GM12878 (cell line): Measurements from ENCODE around the gene TDP2. TPM values are rescaled to one million over a fixed set of nuclear protein-coding genes. Genes with fewer than 3 reads are reported as not detected.

Source experiments
- ATAC-seq: fragments of 200-7000 bp; cut with Tn5 transposase; 3 replicates; pipeline ENCODE4 v1.9.1; 2020; ENCODE audit warnings: mild to moderate bottlenecking, moderate library complexity
- BruUV-seq: library from RNA; stranded (reverse); fragments of 400-500 nt; replicated peaks from 2 replicates; lab custom pipeline; 2021; lab: Mats Ljungman, UMichigan
- CTCF ChIA-PET: fragments of 300-600 bp; sonication (Branson Sonifier 250); formaldehyde crosslinking; extraction: SDS; loops from one replicate; lab custom pipeline; 2021; ENCODE audit warnings: inconsistent platforms; lab: Yijun Ruan, JAX
- POLR2A ChIA-PET: fragments of 350-600 bp; formaldehyde crosslinking; extraction: SDS; loops from one replicate; lab custom pipeline; 2021; ENCODE audit warnings: inconsistent platforms; lab: Charles Lee
- RAD21 ChIA-PET: fragments of 300-600 bp; sonication (Branson Sonifier 250); formaldehyde crosslinking; loops from one replicate; lab custom pipeline; 2023; ENCODE audit warnings: antibody characterized with exemption; ENCODE audit not compliant: unreplicated experiment; lab: Charles Lee
- SMC1A ChIA-PET: fragments of 300-600 bp; sonication (Branson Sonifier 250); formaldehyde crosslinking; loops from one replicate; lab custom pipeline; 2023; ENCODE audit not compliant: unreplicated experiment, uncharacterized antibody; lab: Charles Lee
- DNase-seq: peaks from one replicate; pipeline ENCODE4 v3.0.0-alpha.2; 2011; ENCODE audit warnings: low read depth, low spot score
- FAIRE-seq: peaks from 3 replicates; lab custom pipeline; 2011; peaks lifted over from hg19 to GRCh38; lab: Jason Lieb, UNC
- H2AFZ ChIP-seq: 2 replicates; pipeline ENCODE4 v1.6.0; 2011; ENCODE audit warnings: low read depth, low read length, control low read depth; ENCODE audit not compliant: control insufficient read depth
- H3K27ac ChIP-seq: 2 replicates; pipeline ENCODE4 v1.5.1; 2011; ENCODE audit warnings: control low read depth; ENCODE audit not compliant: control insufficient read depth, insufficient read depth
- H3K27me3 ChIP-seq, 2 experiments: replicated peaks in 1 of 2; 2 replicates each; pipeline versions ENCODE4 v1.6.0 to v1.6.1; 2011; ENCODE audit warnings: low read length in 1 of 2; ENCODE audit not compliant: control insufficient read depth in 2 of 2, insufficient read depth in 2 of 2
- H3K36me3 ChIP-seq, 2 experiments: 2 replicates each; pipeline ENCODE4 v1.5.1; 2011; ENCODE audit warnings: low read length in 1 of 2; ENCODE audit not compliant: control insufficient read depth in 2 of 2, insufficient read depth in 2 of 2
- H3K4me1 ChIP-seq: 2 replicates; pipeline ENCODE4 v1.6.1; 2011; ENCODE audit warnings: mild to moderate bottlenecking, low read length, moderate library complexity, mixed read lengths; ENCODE audit not compliant: control insufficient read depth, insufficient read depth
- H3K4me2 ChIP-seq: 2 replicates; pipeline ENCODE4 v1.6.0; 2011; ENCODE audit warnings: control low read depth; ENCODE audit not compliant: control insufficient read depth, insufficient read depth
- H3K4me3 ChIP-seq: fragments of 200-600 bp; sonication (generic); 2 replicates; pipeline ENCODE4 v1.5.1; 2016
- H3K79me2 ChIP-seq: 2 replicates; pipeline ENCODE4 v1.6.0; 2011; ENCODE audit warnings: low read length; ENCODE audit not compliant: control insufficient read depth, insufficient read depth
- H3K9ac ChIP-seq: 2 replicates; pipeline ENCODE4 v1.8.0; 2011; ENCODE audit warnings: low read length, control low read depth, mixed read lengths; ENCODE audit not compliant: control insufficient read depth, insufficient read depth
- H3K9me3 ChIP-seq: replicated peaks from 3 replicates; pipeline ENCODE4 v1.5.1; 2011; ENCODE audit warnings: mild to moderate bottlenecking, low read length; ENCODE audit not compliant: control insufficient read depth, insufficient read depth
- H4K20me1 ChIP-seq: 2 replicates; pipeline ENCODE4 v1.6.0; 2011; ENCODE audit not compliant: control insufficient read depth, insufficient read depth
- RAD21 ChIP-seq: IDR thresholded peaks from 2 replicates; pipeline ENCODE4 v1.6.1; 2011; ENCODE audit warnings: mild to moderate bottlenecking, low read depth, low read length, moderate library complexity; ENCODE audit not compliant: insufficient read depth
- RB1 ChIP-seq: fragments of 450-650 bp; formaldehyde crosslinking; IDR thresholded peaks from 2 replicates; pipeline ENCODE4 v1.6.1; 2017; ENCODE audit warnings: mild to moderate bottlenecking, borderline replicate concordance
- SIN3A ChIP-seq: IDR thresholded peaks from 2 replicates; pipeline ENCODE4 v1.6.1; 2012; ENCODE audit warnings: low read depth, low read length, improper control_type of control experiment
- SMARCA5 ChIP-seq: fragments of 450-650 bp; IDR thresholded peaks from 2 replicates; pipeline ENCODE4 v1.6.1; 2017; ENCODE audit warnings: mild to moderate bottlenecking
- SREBF1 ChIP-seq: IDR thresholded peaks from 2 replicates; pipeline ENCODE4 v1.6.1; 2012; ENCODE audit warnings: mild to moderate bottlenecking, low read length
- ZBTB11 ChIP-seq: fragments of 450-650 bp; formaldehyde crosslinking; IDR thresholded peaks from 2 replicates; pipeline ENCODE4 v1.5.0; 2022; ENCODE audit warnings: mild to moderate bottlenecking, missing genetic modification characterization
- in situ Hi-C: fragments of 300-500 bp; cut with MboI; formaldehyde crosslinking; loops from 9 replicates; pipeline ENCODE4 v1.14.3; 2018; ENCODE audit warnings: mixed read lengths
- intact Hi-C: fragments of 100-400 bp; cut with micrococcal nuclease; formaldehyde crosslinking; loops from one replicate; pipeline ENCODE4 v1.14.2; 2022; ENCODE audit not compliant: unreplicated experiment
- polyA plus RNA-seq, 11 experiments: library from polyadenylated mRNA; depleted of rRNA in 4 of 11; unstranded in 6 of 11; stranded (reverse) in 5 of 11; fragments of >200 nt; fragmentation: Nextera tagmentation in 4 of 11; fragmentation: Illumina TruSeq in 1 of 11; extraction: Ambion mirVana in 4 of 11; extraction: Trizol in 1 of 11; gene quantifications; 1 replicate in 1 of 11; 2 replicates in 10 of 11; pipeline versions ENCODE4 v1.2.1 to v1.2.3, GENCODE V29; 2011 to 2016; ENCODE audit warnings: inconsistent platforms in 2 of 11, missing spikeins in 2 of 11, low read depth in 1 of 11
- total RNA-seq, 4 experiments: library from RNA; depleted of rRNA in 3 of 4; stranded (reverse); fragments of >200 nt in 3 of 4; fragmentation: Illumina TruSeq in 1 of 4; extraction: Trizol in 1 of 4; gene quantifications; 2 replicates each; pipeline versions ENCODE4 v1.2.1 to v1.2.3, GENCODE V29; 2013 to 2021
- TF ChIP-seq, protein P1 (sequence below): fragments of 150-350 bp; IDR thresholded peaks from 2 replicates; pipeline ENCODE4 v1.6.1; 2014; ENCODE audit warnings: mild to moderate bottlenecking, low read depth, low read length

Gene TDP2
- total and polyA plus RNA-seq, 10 of the 15 experiments (the other 5 are each of a cell fraction or from before 2014, with no cell fraction given) = 24.4 to 53.3 (median 38.8) TPM

GRCh38 chr6:24704468-24704867, 37.8 kb upstream of the TDP2 start:
- H3K27me3 ChIP-seq = no peaks in the 10 kb centered on the region
- TF ChIP-seq SMARCA5 (no peak), SIN3A (no peak), ZBTB11 (CRISPR knock-in tag) (no peak), RB1 (no peak), SREBF1 (no peak), RAD21 (no peak)
- TF ChIP-seq, protein P1, sequence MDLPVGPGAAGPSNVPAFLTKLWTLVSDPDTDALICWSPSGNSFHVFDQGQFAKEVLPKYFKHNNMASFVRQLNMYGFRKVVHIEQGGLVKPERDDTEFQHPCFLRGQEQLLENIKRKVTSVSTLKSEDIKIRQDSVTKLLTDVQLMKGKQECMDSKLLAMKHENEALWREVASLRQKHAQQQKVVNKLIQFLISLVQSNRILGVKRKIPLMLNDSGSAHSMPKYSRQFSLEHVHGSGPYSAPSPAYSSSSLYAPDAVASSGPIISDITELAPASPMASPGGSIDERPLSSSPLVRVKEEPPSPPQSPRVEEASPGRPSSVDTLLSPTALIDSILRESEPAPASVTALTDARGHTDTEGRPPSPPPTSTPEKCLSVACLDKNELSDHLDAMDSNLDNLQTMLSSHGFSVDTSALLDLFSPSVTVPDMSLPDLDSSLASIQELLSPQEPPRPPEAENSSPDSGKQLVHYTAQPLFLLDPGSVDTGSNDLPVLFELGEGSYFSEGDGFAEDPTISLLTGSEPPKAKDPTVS = no peak
- SMC1A ChIA-PET = interaction anchor here (0.9 to 3.5 kb wide), 11 partner anchors 9 to 287 kb away, joined by 3 to 15 read pairs (median 4); partner anchors contain the start of gene C6orf62
- in situ Hi-C loops (loop anchor here (25.0 kb wide), 1 partner anchor 642 kb away; no protein-coding TSS in a partner anchor), intact Hi-C loops (no loop called here)
- ATAC-seq (no peak), FAIRE-seq (no peak), DNase-seq (no peak)
- no TSS peak for BruUV-seq
- CTCF ChIA-PET = interaction anchor here (0.7 to 1.6 kb wide), 6 partner anchors 10 to 366 kb away, joined by 3 to 10 read pairs (median 3); partner anchors contain the start of gene ALDH5A1
- H2AFZ ChIP-seq = no peak overlapping the region
- no peak overlapping the region for H3K4me2 ChIP-seq
- H3K36me3 ChIP-seq = peaks cover 5 to 26% of the 10 kb centered on the region in 2 experiments
- POLR2A ChIA-PET = interaction anchor here (1.4 kb wide), 2 partner anchors 9 to 122 kb away, joined by 3 to 4 read pairs; no protein-coding TSS in a partner anchor
- H3K4me1 ChIP-seq = no peaks in the 10 kb centered on the region
- H4K20me1 ChIP-seq = no peaks in the 10 kb centered on the region
- RAD21 ChIA-PET = no interaction called here
- H3K27ac ChIP-seq = no peak overlapping the region
- H3K4me3 ChIP-seq = no peak overlapping the region
- H3K79me2 ChIP-seq = no peaks in the 10 kb centered on the region; the same call in 1 of the 2 replicates
- H3K9ac ChIP-seq = no peak overlapping the region
- no peaks in the 10 kb centered on the region for H3K9me3 ChIP-seq
